Spleen (tissue), 7 donors: ENCODE measurements around the gene NKAIN2.

Experiments
- POLR2AphosphoS5 ChIP-seq, 3 donors: sonication (generic); formaldehyde crosslinking; IDR thresholded peaks; one replicate each; pipeline ENCODE4 v1.5.1; 2017; ENCODE audit warnings: antibody characterized with exemption in 3 of 3
- TF ChIP-seq, protein P1 (sequence below), 11 experiments: fragments of 200-600 bp in 7 of 11; fragments of 450-650 bp in 4 of 11; sonication (generic) in 4 of 11; IDR thresholded peaks in 8 of 11; conservative IDR thresholded peaks in 3 of 11; 1 replicate in 7 of 11; 2 replicates in 4 of 11; pipeline versions ENCODE4 v1.4.0 to v1.8.0; 2016 to 2021; ENCODE audit warnings: antibody characterized with exemption in 11 of 11, inconsistent platforms in 4 of 11, mild to moderate bottlenecking in 1 of 11
- donor health status: DM: no; HTN: no; CAD: no; lungs with moderate emphysema.
- donor health status: DM: no; HTN: no; CAD: no.
- donor health status: DM: no; HTN: no; CAD: no.

GRCh38 chr6:123953920-123954319 lies 150.3 kb downstream of the NKAIN2 start:
- TF ChIP-seq, protein P1, sequence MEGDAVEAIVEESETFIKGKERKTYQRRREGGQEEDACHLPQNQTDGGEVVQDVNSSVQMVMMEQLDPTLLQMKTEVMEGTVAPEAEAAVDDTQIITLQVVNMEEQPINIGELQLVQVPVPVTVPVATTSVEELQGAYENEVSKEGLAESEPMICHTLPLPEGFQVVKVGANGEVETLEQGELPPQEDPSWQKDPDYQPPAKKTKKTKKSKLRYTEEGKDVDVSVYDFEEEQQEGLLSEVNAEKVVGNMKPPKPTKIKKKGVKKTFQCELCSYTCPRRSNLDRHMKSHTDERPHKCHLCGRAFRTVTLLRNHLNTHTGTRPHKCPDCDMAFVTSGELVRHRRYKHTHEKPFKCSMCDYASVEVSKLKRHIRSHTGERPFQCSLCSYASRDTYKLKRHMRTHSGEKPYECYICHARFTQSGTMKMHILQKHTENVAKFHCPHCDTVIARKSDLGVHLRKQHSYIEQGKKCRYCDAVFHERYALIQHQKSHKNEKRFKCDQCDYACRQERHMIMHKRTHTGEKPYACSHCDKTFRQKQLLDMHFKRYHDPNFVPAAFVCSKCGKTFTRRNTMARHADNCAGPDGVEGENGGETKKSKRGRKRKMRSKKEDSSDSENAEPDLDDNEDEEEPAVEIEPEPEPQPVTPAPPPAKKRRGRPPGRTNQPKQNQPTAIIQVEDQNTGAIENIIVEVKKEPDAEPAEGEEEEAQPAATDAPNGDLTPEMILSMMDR (IDR thresholded peaks at IDR 0.05 in 8 of 11, conservative IDR thresholded peaks at IDR 0.05 in 3 of 11): no peak
- TF ChIP-seq POLR2AphosphoS5 (IDR thresholded peaks at IDR 0.05): no peak
